Activated CD4-positive, alpha-beta T cell treated with anti-CD3 and anti-CD28 coated beads for 36 hours (primary cell): ENCODE data around the gene CAMTA1. TPM values are rescaled to one million over a fixed set of nuclear protein-coding genes. Genes with fewer than 3 reads are reported as not detected.

Experiments
- ATAC-seq: fragments of 200-7000 bp; cut with Tn5 transposase; one replicate; pipeline ENCODE4 v1.10.0; 2021; ENCODE audit warnings: mild to moderate bottlenecking, moderate library complexity
- CTCF ChIA-PET: fragments of 350-600 bp; sonication (Branson Sonifier 250); formaldehyde crosslinking; loops from one replicate; lab custom pipeline; 2021; ENCODE audit warnings: antibody characterized with exemption; lab: Charles Lee
- POLR2A ChIA-PET: fragments of 350-600 bp; sonication (Branson Sonifier 250); formaldehyde crosslinking; loops from one replicate; lab custom pipeline; 2021; ENCODE audit warnings: antibody characterized with exemption, inconsistent platforms; lab: Charles Lee
- DNase-seq: peaks from one replicate; pipeline ENCODE4 v3.0.0-alpha.2; 2020
- H3K27ac Mint-ChIP-seq: one replicate; pipeline ENCODE4 v1.8.0; 2021; ENCODE audit warnings: mixed read lengths
- H3K27me3 Mint-ChIP-seq: one replicate; pipeline ENCODE4 v1.8.0; 2021; ENCODE audit warnings: mixed read lengths
- H3K36me3 Mint-ChIP-seq: one replicate; pipeline ENCODE4 v1.8.0; 2021; ENCODE audit warnings: low read depth, mixed read lengths
- H3K4me1 Mint-ChIP-seq: one replicate; pipeline ENCODE4 v1.8.0; 2021; ENCODE audit warnings: mixed read lengths
- H3K4me3 Mint-ChIP-seq: one replicate; pipeline ENCODE4 v1.8.0; 2021; ENCODE audit warnings: mild to moderate bottlenecking, moderate library complexity, mixed read lengths
- H3K9me3 Mint-ChIP-seq: one replicate; pipeline ENCODE4 v1.8.0; 2021; ENCODE audit warnings: low read depth, mixed read lengths
- intact Hi-C, 2 experiments: fragments of 100-400 bp; cut with DNase I in 1 of 2; cut with micrococcal nuclease in 1 of 2; formaldehyde crosslinking; loops; one replicate each; pipeline versions ENCODE4 v1.14.2 to v1.15.1; 2022 to 2024; cut with DNase I, micrococcal nuclease
- total RNA-seq, 2 experiments: library from RNA; stranded (reverse); gene quantifications; one replicate each; pipeline ENCODE4 v1.2.3, GENCODE V29; 2021

CAMTA1 gene
- total RNA-seq, 2 experiments from 2014 or later: 62.3 to 76.7 TPM

DNA sequence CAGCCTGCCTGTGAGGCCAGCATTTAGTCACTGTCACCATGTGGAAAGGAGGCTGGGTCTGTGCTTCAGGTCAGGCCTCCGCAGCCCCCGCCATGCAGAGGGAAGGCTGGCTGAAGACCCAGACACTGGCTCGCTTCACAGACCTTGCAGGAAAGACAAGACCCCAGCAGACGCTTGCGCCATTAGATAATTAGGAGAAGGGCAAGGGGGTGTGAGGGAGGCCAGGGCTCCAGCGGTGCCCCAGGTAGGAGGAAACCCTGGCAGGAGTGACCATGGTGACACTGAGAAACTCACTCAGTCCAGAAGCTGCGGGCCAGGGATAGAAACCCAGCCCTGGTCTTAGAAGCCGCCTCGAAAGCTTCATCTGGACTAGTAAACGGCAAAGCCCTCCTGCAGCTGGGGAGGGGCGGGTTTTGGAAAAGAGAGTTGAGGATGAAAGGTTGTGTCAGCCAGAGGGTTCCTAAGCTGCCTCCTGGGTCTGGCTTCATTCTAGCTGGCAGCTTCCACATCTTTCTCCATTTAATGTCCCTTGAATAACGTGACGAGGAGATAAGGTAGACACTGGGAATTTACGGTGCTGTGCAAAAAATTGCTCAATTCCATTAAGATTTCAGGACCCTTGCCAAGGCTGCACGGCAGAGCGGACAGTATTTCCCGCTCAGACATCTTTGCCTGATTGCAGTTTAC, 691.8 kb downstream of the CAMTA1 start:
- no peaks in the 10 kb centered on the region for H3K27me3 Mint-ChIP-seq
- ATAC-seq: no peak
- no peaks in the 10 kb centered on the region for H3K4me1 Mint-ChIP-seq
- ChIA-PET POLR2A (no interaction called here), CTCF (interaction anchor here (0.8 kb wide), 1 partner anchor 27 kb away, joined by 5 read pairs; no protein-coding TSS in a partner anchor)
- intact Hi-C loops: no loop called here
- H3K36me3 Mint-ChIP-seq: no peaks in the 10 kb centered on the region
- no peak for DNase-seq
- no peak overlapping the region for H3K27ac Mint-ChIP-seq
- H3K4me3 Mint-ChIP-seq: no peak overlapping the region
- no peaks in the 10 kb centered on the region for H3K9me3 Mint-ChIP-seq

DNA sequence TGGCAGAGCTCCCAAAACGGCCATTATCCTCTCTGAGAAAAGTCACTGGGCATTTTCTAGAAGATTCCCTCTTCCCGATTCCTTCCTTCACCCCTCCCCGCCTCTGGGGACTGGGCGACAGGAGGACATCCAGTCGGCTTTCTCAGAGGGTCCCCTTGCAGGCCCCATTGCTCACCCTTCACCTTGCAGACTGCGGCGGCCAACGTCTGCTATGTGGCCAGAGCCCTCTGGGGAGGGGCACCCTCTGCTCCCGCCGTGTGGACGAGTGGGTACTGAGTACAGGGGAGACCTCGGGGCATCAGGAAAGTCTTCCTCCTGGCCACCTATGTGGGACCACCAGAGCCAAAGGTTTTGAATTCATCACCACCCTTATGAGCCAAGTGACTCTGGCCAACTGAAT, 692.3 kb downstream of the CAMTA1 start:
- no peaks in the 10 kb centered on the region for H3K36me3 Mint-ChIP-seq
- no peak for DNase-seq
- ChIA-PET CTCF (interaction anchor here (0.8 kb wide), 1 partner anchor 27 kb away, joined by 5 read pairs; no protein-coding TSS in a partner anchor), POLR2A (no interaction called here)
- no peak for ATAC-seq
- no peak overlapping the region for H3K27ac Mint-ChIP-seq
- no peaks in the 10 kb centered on the region for H3K27me3 Mint-ChIP-seq
- H3K4me3 Mint-ChIP-seq: no peak overlapping the region
- intact Hi-C loops: no loop called here
- no peaks in the 10 kb centered on the region for H3K4me1 Mint-ChIP-seq
- H3K9me3 Mint-ChIP-seq: no peaks in the 10 kb centered on the region

DNA sequence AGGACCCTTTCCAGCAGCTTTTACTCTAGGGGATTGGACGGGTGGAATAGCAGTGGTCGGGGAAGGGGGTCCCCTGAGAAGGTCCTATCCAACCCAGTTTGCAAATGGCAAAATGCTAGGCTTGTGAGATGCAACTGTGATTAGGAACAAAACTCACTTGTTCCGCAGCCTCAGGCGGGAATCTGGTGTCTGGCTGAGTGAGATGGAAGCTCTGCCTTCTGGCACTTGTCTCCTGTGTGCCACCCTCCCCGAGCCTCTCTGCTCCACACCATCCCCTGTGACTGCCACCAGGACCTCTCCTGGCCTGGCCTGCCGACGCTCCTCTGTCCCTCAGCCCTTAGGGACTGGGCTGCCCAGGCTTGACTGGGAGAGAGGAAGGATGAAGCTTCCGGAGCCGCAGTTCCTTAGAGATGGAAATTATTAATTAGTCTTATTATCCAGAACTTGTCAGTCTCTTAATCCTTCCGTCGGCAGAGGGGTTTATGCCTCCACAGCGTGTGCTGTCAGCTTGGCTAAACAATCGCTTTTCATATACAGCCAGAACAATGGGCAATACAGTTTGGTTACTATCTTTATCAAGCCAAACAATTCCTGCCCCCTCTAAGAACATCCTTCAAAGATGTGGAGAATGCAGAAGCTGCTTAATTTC, 693.0 kb downstream of the CAMTA1 start:
- no peaks in the 10 kb centered on the region for H3K36me3 Mint-ChIP-seq
- no peak for DNase-seq
- H3K27ac Mint-ChIP-seq: no peak overlapping the region
- no peaks in the 10 kb centered on the region for H3K4me1 Mint-ChIP-seq
- H3K27me3 Mint-ChIP-seq: peaks cover 2% of the 10 kb centered on the region
- no peaks in the 10 kb centered on the region for H3K9me3 Mint-ChIP-seq
- ATAC-seq: no peak
- no peak overlapping the region for H3K4me3 Mint-ChIP-seq
- intact Hi-C loops: no loop called here
- CTCF ChIA-PET: no interaction called here
- POLR2A ChIA-PET: no interaction called here

DNA sequence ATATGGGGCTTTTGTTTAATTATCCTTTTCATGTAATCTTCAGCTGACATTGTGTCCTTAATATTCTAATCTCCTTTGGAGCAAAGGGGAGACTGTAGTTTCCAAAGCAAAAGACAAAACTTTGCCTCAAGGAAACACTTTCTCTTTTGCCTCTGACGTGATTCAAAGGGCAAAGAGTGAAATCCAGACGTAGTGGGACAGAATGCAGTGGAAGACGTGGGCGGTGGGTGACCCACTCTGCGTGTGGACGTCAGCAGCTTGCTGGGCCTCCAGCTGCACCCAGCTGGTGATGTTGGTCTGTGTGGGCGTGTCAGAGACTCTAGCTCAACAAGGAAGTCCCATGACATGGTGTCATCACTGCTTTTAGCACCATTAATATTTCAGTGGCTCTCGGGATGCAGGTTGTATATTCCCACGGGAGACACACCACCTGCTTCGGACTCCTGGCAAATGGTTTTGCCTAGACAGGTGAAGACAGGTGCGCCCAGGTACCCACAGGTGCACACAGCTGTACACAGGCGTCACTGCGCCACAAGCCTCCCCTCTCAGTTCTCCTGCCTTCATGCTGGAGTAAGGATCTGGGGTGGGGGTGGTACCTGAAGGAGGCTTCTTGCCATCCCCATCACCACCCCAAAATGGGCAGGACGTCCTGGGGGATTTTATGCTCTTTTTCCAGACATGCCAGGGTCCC, 693.7 kb downstream of the CAMTA1 start:
- POLR2A ChIA-PET: no interaction called here
- H3K27me3 Mint-ChIP-seq: peaks cover 2% of the 10 kb centered on the region
- no peaks in the 10 kb centered on the region for H3K4me1 Mint-ChIP-seq
- no peak overlapping the region for H3K4me3 Mint-ChIP-seq
- intact Hi-C loops: no loop called here
- DNase-seq (peak; percentile 47), ATAC-seq (no peak)
- H3K9me3 Mint-ChIP-seq: no peaks in the 10 kb centered on the region
- no peaks in the 10 kb centered on the region for H3K36me3 Mint-ChIP-seq
- CTCF ChIA-PET: no interaction called here
- no peak overlapping the region for H3K27ac Mint-ChIP-seq

DNA sequence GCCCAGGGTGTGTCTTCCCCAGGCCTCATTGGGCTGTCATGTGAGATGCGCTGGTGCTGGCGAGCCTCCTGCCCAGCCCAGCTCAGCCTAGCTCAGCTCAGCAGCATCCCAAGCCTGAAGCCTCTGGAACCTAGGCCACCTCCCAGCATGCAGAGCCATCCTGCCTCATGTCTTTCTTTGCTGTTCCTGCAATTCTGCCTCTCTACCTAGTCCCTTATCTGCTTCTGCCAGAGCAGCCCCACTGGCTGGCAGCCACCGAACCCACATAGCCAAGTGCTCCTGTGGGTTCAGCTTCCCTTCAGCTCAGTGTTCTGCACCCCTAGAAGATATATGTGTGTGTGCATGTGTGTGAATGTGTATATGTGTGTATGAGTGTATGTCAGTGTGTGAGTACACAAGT, 694.3 kb downstream of the CAMTA1 start:
- POLR2A ChIA-PET: no interaction called here
- no peaks in the 10 kb centered on the region for H3K36me3 Mint-ChIP-seq
- no peaks in the 10 kb centered on the region for H3K9me3 Mint-ChIP-seq
- ATAC-seq: no peak
- DNase-seq: no peak
- no peak overlapping the region for H3K4me3 Mint-ChIP-seq
- peaks cover 2% of the 10 kb centered on the region for H3K27me3 Mint-ChIP-seq
- CTCF ChIA-PET: no interaction called here
- no peaks in the 10 kb centered on the region for H3K4me1 Mint-ChIP-seq
- intact Hi-C loops: no loop called here
- H3K27ac Mint-ChIP-seq: no peak overlapping the region

DNA sequence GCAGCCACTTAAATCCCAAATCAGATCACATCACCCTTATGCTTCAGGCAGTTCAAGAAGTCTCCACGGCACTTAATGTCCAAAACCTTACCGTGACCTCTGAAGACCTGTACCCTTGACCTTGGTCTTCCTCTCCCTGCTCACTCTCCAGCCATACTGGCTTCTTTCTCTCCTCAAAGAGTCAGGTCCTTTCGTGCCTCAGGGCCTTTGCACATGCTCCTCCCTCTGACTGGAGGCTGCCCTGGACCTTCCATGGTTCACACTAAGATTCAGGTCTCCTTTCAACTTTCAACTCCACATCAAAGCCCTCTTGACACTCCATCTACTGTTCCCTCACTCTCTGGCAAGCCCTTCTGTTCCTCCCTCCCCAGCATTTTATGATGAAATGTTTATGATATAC, 695.9 kb downstream of the CAMTA1 start:
- peaks cover 2% of the 10 kb centered on the region for H3K27me3 Mint-ChIP-seq
- no peak for ATAC-seq
- no peak overlapping the region for H3K4me3 Mint-ChIP-seq
- POLR2A ChIA-PET: no interaction called here
- H3K36me3 Mint-ChIP-seq: no peaks in the 10 kb centered on the region
- H3K27ac Mint-ChIP-seq: no peak overlapping the region
- CTCF ChIA-PET: interaction anchor here (0.5 kb wide), 1 partner anchor 1193 kb away, joined by 3 read pairs; no protein-coding TSS in a partner anchor
- no peaks in the 10 kb centered on the region for H3K9me3 Mint-ChIP-seq
- H3K4me1 Mint-ChIP-seq: no peaks in the 10 kb centered on the region
- intact Hi-C loops: no loop called here
- no peak for DNase-seq

DNA sequence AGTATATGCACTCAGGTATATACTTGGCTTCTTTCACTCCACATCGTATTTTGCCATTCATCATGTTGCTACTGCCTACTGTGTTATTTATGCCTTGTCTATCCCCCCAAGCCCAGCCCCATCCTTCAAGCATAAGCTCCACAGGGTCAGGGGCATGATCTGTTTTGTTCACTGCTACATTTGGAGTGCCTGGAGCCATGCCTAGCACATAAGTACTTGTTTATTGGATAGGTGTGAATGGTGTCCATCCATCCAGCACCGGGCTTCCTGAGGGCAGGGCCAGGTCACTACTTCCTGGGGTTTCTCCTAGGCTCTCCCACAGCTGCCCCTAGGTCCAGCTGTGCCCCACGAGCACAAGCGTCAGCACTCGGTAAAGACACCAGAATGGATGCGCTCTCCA, 696.8 kb downstream of the CAMTA1 start:
- Mint-ChIP-seq H3K36me3 (no peaks in the 10 kb centered on the region), H3K4me3 (no peak overlapping the region), H3K27me3 (peaks cover 2% of the 10 kb centered on the region), H3K27ac (no peak overlapping the region), H3K4me1 (no peaks in the 10 kb centered on the region), H3K9me3 (no peaks in the 10 kb centered on the region)
- DNase-seq: no peak
- intact Hi-C loops: no loop called here
- ChIA-PET POLR2A (no interaction called here), CTCF (no interaction called here)
- ATAC-seq: no peak

DNA sequence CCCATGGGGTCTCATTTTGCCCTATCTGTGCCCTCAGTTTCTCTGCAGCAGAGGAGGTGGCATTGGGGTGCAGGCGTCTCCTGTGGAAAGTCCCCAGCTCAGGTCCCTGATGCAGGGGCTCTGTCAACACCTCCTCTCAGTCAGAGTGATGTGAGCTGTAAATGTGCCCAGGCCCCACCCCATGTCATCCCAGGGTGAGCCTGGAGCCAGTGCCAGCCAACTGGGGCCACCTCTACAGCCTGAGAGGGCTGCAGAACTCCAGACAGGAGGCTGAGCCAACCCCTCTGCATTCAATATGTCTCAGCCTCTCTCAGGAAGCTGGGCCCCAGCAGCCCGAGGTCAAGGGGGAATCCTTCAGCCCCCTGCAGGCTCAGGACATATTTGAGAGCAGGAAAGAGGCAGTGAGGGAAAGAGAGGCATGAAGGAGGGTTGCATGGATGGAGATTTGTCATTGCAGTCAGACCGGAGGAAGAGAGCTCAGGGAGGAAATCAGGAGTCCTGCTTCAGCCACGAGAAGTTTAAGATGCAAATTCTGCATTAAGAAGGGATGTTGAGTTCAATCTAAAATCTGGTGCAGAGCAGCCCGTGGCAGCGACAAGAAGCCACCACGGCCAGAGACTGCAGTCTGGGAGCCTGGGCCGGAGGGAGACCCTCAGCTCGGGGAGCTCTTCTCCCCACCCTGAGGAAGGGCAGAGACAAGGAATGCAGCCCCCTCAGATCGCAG, 697.7 kb downstream of the CAMTA1 start:
- Mint-ChIP-seq H3K27ac (no peak overlapping the region), H3K27me3 (peaks cover 2% of the 10 kb centered on the region), H3K36me3 (no peaks in the 10 kb centered on the region), H3K4me3 (no peak overlapping the region), H3K9me3 (no peaks in the 10 kb centered on the region), H3K4me1 (no peaks in the 10 kb centered on the region)
- ATAC-seq (no peak), DNase-seq (no peak)
- ChIA-PET POLR2A (no interaction called here), CTCF (no interaction called here)
- intact Hi-C loops: no loop called here

DNA sequence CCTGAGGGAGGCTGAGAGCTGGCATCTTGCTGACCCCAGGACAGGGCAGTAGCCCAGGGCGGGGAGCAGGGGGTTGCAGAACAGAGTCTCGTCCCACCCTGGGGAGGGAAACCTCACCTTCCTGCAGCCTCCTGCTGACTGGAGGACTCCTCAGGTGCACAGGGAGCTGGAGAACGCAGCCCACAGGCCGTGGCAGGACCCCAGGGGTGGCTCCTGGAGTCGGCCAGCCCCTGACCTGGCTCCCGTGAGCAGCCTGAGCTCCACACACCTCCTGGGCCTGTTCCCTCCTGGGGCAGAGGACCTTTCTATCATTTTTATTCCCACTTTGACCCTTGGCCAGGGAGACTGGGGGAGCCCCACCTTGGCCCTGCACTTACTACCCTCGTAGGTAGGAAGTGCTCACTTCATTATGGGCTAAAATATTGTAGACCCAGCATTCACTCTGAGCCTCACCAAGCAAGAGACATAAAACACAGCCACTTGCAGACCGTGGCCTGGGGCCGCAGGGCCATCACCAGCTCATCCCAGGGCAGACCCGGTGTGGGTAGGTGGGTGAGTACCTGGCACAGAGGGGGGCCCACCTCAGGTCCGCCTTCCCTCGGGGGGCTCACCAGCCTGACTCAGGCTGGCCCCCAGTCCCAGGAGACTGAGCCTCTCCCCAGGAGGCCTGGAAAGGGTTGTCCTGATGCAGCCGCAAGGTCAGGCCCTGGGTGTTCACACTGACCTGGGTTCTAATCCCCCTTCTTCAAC, 698.6 kb downstream of the CAMTA1 start:
- Mint-ChIP-seq H3K27ac (no peak overlapping the region), H3K9me3 (no peaks in the 10 kb centered on the region), H3K36me3 (no peaks in the 10 kb centered on the region), H3K27me3 (peaks cover 2% of the 10 kb centered on the region), H3K4me1 (no peaks in the 10 kb centered on the region), H3K4me3 (no peak overlapping the region)
- intact Hi-C loops: no loop called here
- DNase-seq: no peak
- ATAC-seq: no peak
- POLR2A ChIA-PET: no interaction called here
- CTCF ChIA-PET: no interaction called here

DNA sequence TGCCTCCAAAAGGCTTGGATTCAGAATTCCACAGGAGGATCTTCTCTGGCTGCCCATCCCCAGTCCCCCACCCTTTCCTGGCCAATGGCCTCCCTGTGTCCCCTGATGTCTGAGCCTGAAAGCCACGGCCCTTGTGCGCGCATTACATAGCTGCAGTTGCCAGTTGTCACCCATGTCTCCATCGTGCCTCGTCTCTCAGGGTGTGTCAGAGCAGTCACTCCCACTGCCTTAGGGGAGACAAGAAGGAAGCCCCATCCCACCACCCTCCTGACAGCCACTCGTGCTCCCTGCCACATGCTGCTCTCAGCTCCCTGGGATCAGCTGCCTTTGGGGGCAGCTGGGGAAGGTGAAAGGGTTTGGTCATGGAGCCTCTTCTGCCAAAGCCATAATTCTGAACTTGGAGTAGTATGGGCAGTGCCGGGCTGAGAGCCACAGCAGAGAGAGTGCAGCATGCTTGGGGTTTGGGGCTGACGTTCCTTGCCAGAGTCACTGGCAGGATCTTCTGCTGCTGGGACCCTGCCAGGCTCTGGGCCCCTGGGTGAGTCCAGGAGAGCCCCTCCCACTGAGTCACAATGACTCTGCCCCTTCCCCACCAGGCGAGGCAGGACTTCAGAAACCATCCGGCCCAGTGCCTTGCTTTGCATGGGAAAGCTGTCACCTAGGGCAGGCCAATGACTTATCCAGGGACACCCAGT, 700.0 kb downstream of the CAMTA1 start:
- ATAC-seq (no peak), DNase-seq (no peak)
- intact Hi-C loops: no loop called here
- ChIA-PET POLR2A (interaction anchor here (0.6 kb wide), 1 partner anchor 59 kb away, joined by 3 read pairs; no protein-coding TSS in a partner anchor), CTCF (interaction anchor here (0.6 kb wide), 1 partner anchor 168 kb away, joined by 3 read pairs; no protein-coding TSS in a partner anchor)
- H3K4me3 Mint-ChIP-seq: no peak overlapping the region
- peaks cover 2% of the 10 kb centered on the region for H3K27me3 Mint-ChIP-seq
- H3K9me3 Mint-ChIP-seq: no peaks in the 10 kb centered on the region
- H3K4me1 Mint-ChIP-seq: no peaks in the 10 kb centered on the region
- no peaks in the 10 kb centered on the region for H3K36me3 Mint-ChIP-seq
- no peak overlapping the region for H3K27ac Mint-ChIP-seq
